Transverse colon (tissue), 3 donors: ENCODE results near the gene GPR108.

ENCODE experiments used
- CTCF ChIP-seq, 5 experiments: fragments of 200-600 bp in 3 of 5; fragments of 450-650 bp in 2 of 5; sonication (generic) in 3 of 5; IDR thresholded peaks; 1 replicate in 2 of 5; 2 replicates in 3 of 5; pipeline ENCODE4 v1.5.1; 2016 to 2017; ENCODE audit warnings: antibody characterized with exemption in 5 of 5, inconsistent platforms in 3 of 5, mild to moderate bottlenecking in 2 of 5, moderate library complexity in 1 of 5
- POLR2A ChIP-seq: fragments of 450-650 bp; IDR thresholded peaks from one replicate; pipeline ENCODE4 v1.6.1; 2016; ENCODE audit warnings: antibody characterized with exemption, mild to moderate bottlenecking, moderate library complexity

GRCh38 chr19:6707011-6707657 lies 30.2 kb downstream of the GPR108 start:
- TF ChIP-seq POLR2A (no peak), CTCF (IDR thresholded peaks at IDR 0.05) (no peak)
